D721Med (cell line): Measurements from ENCODE around the gene SLC26A11.

Experiments
- DNase-seq: peaks from one replicate; pipeline ENCODE4 v3.0.0; 2011; ENCODE audit warnings: low spot score; ENCODE audit not compliant: insufficient read length
- FAIRE-seq: peaks from 2 replicates; lab custom pipeline; 2011; peaks lifted over from hg19 to GRCh38; lab: Jason Lieb, UNC
- CTCF ChIP-seq: IDR thresholded peaks from 2 replicates; pipeline ENCODE4 v1.5.1; 2012; ENCODE audit warnings: mild to moderate bottlenecking, control low read depth; ENCODE audit not compliant: insufficient read depth; ENCODE audit errors: missing control alignments

The SLC26A11 gene

GRCh38 chr17:80217703-80218362, 2.4 kb upstream of the SLC26A11 start:
- DNase-seq (no peak), FAIRE-seq (no peak)
- no peak for TF ChIP-seq CTCF

GRCh38 chr17:80218391-80218790, 1.8 kb upstream of the SLC26A11 start:
- DNase-seq (no peak), FAIRE-seq (no peak)
- TF ChIP-seq CTCF: no peak

- TF ChIP-seq CTCF: no peak
- DNase-seq (no peak), FAIRE-seq (no peak)
Observed at GRCh38 chr17:80219013-80219762, 1.0 kb upstream of the SLC26A11 start.

- TF ChIP-seq CTCF: no peak
- DNase-seq (no peak), FAIRE-seq (no peak)
Observed at GRCh38 chr17:80219763-80220053, 519 bp upstream of the SLC26A11 start.

- no peak for TF ChIP-seq CTCF
- DNase-seq (peak; percentile 53), FAIRE-seq (no peak)
Observed at GRCh38 chr17:80220736-80221215, 549 bp downstream of the SLC26A11 start.

- no peak for TF ChIP-seq CTCF
- DNase-seq (no peak), FAIRE-seq (no peak)
Observed at GRCh38 chr17:80221351-80222105, 1.3 kb downstream of the SLC26A11 start.
